Melanocyte of skin (primary cell): Measurements from ENCODE around the gene FKBP1B. TPM values are rescaled to one million over a fixed set of nuclear protein-coding genes. Genes with fewer than 3 reads are reported as not detected.

Experiments
- small RNA-seq, 2 donors: library from RNA; depleted of rRNA; stranded (forward); fragments of <200 nt; gene quantifications; one replicate each; pipeline ENCODE3, GENCODE V24; 2012
- total RNA-seq, 2 donors: library from RNA; depleted of rRNA; stranded (reverse); fragments of >200 nt; gene quantifications; 2 replicates each; pipeline ENCODE4 v1.2.3, GENCODE V29; 2012

Gene FKBP1B
- 10 to 100 TPM in 1 of 2 donors, 1 to 10 TPM in 1; 4.5 to 10.7 TPM for total RNA-seq

DNA sequence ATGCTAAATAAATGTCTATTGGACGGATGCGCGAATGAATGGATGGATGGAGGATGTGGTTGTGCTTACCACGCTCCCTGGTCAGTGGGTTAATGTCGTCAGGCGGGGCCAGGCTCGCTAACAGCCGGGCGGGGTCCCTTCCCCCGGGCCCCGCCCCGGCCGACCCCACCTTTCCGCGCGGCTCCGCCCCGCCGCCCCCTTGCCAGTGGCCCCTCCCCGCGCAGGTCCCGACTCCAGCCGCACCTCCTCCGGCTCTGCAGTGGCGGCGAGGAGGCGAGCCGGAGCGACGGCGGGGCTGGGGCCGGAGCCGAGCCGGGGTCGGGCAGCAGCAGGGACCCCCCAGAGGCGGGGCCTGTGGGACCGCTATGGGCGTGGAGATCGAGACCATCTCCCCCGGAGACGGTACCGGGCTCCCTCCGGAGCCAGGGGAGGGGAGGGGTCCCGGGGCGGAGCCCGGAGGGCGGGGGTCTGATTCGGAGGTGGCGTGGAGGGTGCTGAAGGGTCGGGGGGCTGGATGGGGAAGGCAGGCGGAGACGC, at the start of gene FKBP1B:
FKBP1B (plus strand) TSS at position 257 of the 537 bp plus-strand sequence; CDS start at position 366, 109 bp downstream.

GRCh38 chr2:24009680-24010476, 39.7 kb upstream of the FKBP1B start, which contains the start of gene MFSD2B:
Gene MFSD2B (plus strand): TSS chr2:24010085. CDS start chr2:24010097, 12 bp downstream.

GRCh38 chr2:24046930-24047702, 2.4 kb upstream of the FKBP1B start, which contains the start of gene WDCP:
Gene WDCP (minus strand): TSS chr2:24047391. CDS start chr2:24039494, 7,897 bp downstream.

GRCh38 chr2:24075915-24076848, 26.6 kb downstream of the FKBP1B start, which contains the start of gene SF3B6:
Gene SF3B6 (minus strand): TSS chr2:24076326. CDS start chr2:24076229, 97 bp downstream.

GRCh38 chr2:24084386-24085199, 35.1 kb downstream of the FKBP1B start, which contains the start of gene TP53I3:
Gene TP53I3 (minus strand): TSS chr2:24084834. CDS start chr2:24084326, 508 bp downstream.

Small RNA genes within 50 kb of the gene (small RNA-seq; reads per million reads assigned to genes)
- 0 reads per million in 2 donors for gene RNU6-370P

Other genes with a start within 250 kb of the FKBP1B start
- gene ATAD2B, start 122.6 kb upstream of the FKBP1B start, total RNA-seq, result 10 to 100 TPM; 11.4 to 12.0 TPM
- gene UBXN2A, start 109.3 kb upstream of the FKBP1B start, total RNA-seq, result 10 to 100 TPM; 12.0 to 15.5 TPM
- gene MFSD2B, start 39.7 kb upstream of the FKBP1B start, total RNA-seq, result under 1 TPM in 1 of 2 donors, not detected in 1; under 0.01 TPM
- gene WDCP, start 2.4 kb upstream of the FKBP1B start, total RNA-seq, result 10 to 100 TPM in 1 of 2 donors, 1 to 10 TPM in 1; 8.3 to 15.7 TPM
- 100 to 1,000 TPM in 1 of 2 donors, 10 to 100 TPM in 1; 89.8 to 163 TPM for gene SF3B6, start 26.6 kb downstream of the FKBP1B start, total RNA-seq
- 10 to 100 TPM; 35.3 to 44.7 TPM for gene TP53I3, start 35.1 kb downstream of the FKBP1B start, total RNA-seq
- gene PFN4, start 73.6 kb downstream of the FKBP1B start, total RNA-seq, result 1 to 10 TPM in 1 of 2 donors, under 1 TPM in 1; 0.67 to 1.0 TPM
- 1 to 10 TPM; 3.7 to 4.5 TPM for gene FAM228B, start 73.7 kb downstream of the FKBP1B start, total RNA-seq
- gene FAM228A, start 125.3 kb downstream of the FKBP1B start, total RNA-seq, result under 1 TPM in 1 of 2 donors, not detected in 1; under 0.01 TPM